NCI-H524 (cell line): ENCODE data around the gene RPL37A.

ENCODE experiments used
- DNase-seq, 2 experiments: peaks; one replicate each; lab custom pipeline; 2025; lab: John Stamatoyannopoulos, UW

The RPL37A gene

GRCh38 chr2:216498379-216499352, at the start of gene RPL37A:
RPL37A (plus strand) TSS chr2:216498844; CDS start chr2:216498875, 31 bp downstream.
- peak; percentile 87 to 94 for DNase-seq

- DNase-seq, result no peak
These were observed 48.3 kb upstream of the RPL37A start for GRCh38 chr2:216450346-216450745.

- DNase-seq, result no peak
These were observed 47.9 kb upstream of the RPL37A start for GRCh38 chr2:216450784-216451183.

GRCh38 chr2:216453955-216454614, 44.6 kb upstream of the RPL37A start:
- no peak for DNase-seq

- DNase-seq, result no peak
These were observed 35.5 kb upstream of the RPL37A start for GRCh38 chr2:216463148-216463547.

GRCh38 chr2:216464104-216464720, 34.4 kb upstream of the RPL37A start:
- peak; percentile 30 to 70 for DNase-seq

- no peak for DNase-seq
These were observed 33.0 kb upstream of the RPL37A start for GRCh38 chr2:216465579-216466195.

- DNase-seq, result no peak
These were observed 30.8 kb upstream of the RPL37A start for GRCh38 chr2:216467845-216468244.

- no peak for DNase-seq
These were observed 29.0 kb upstream of the RPL37A start for GRCh38 chr2:216469661-216470060.

- no peak for DNase-seq
These were observed 25.5 kb upstream of the RPL37A start for GRCh38 chr2:216473187-216473586.

GRCh38 chr2:216474925-216475670, 23.5 kb upstream of the RPL37A start:
- no peak for DNase-seq

GRCh38 chr2:216475767-216476166, 22.9 kb upstream of the RPL37A start:
- no peak for DNase-seq

- no peak for DNase-seq
These were observed 21.2 kb upstream of the RPL37A start for GRCh38 chr2:216477283-216478035.

- DNase-seq, result no peak
These were observed 20.5 kb upstream of the RPL37A start for GRCh38 chr2:216478151-216478550.

- no peak for DNase-seq
These were observed 19.9 kb upstream of the RPL37A start for GRCh38 chr2:216478791-216479190.

- DNase-seq, result no peak
These were observed 18.4 kb upstream of the RPL37A start for GRCh38 chr2:216480221-216480620.

GRCh38 chr2:216482640-216483039, 16.0 kb upstream of the RPL37A start:
- DNase-seq, result no peak

GRCh38 chr2:216485237-216485636, 13.4 kb upstream of the RPL37A start:
- no peak for DNase-seq

GRCh38 chr2:216485745-216486144, 12.9 kb upstream of the RPL37A start:
- DNase-seq, result no peak

GRCh38 chr2:216486271-216486670, 12.4 kb upstream of the RPL37A start:
- no peak for DNase-seq

- DNase-seq, result no peak
These were observed 11.9 kb upstream of the RPL37A start for GRCh38 chr2:216486708-216487107.
